Adrenal gland (tissue), 5 donors: ENCODE results near the gene UBAC1.

Source experiments
- CTCF ChIP-seq, 6 experiments: fragments of 450-650 bp in 4 of 6; fragments of 200-600 bp in 2 of 6; sonication (generic) in 1 of 6; IDR thresholded peaks; 1 replicate in 5 of 6; 2 replicates in 1 of 6; pipeline versions ENCODE4 v1.5.1 to v1.8.0; 2016 to 2021; ENCODE audit warnings: antibody characterized with exemption in 6 of 6, mild to moderate bottlenecking in 2 of 6, moderate library complexity in 1 of 6
- POLR2A ChIP-seq, 2 donors: fragments of 450-650 bp; IDR thresholded peaks; one replicate each; pipeline ENCODE4 v1.6.1; 2017; ENCODE audit warnings: antibody characterized with exemption in 2 of 2, mild to moderate bottlenecking in 2 of 2, moderate library complexity in 1 of 2
- donor health status: DM: no; HTN: no; CAD: no.

- TF ChIP-seq CTCF (IDR thresholded peaks at IDR 0.05) (no peak), POLR2A (IDR thresholded peaks at IDR 0.05) (no peak)
Measured at GRCh38 chr9:135998410-135999071, 37.4 kb upstream of the UBAC1 start.
